Mesenchymal stem cell (in vitro differentiated cells and primary cell): ENCODE results near the gene TIMM23. TPM values are rescaled to one million over a fixed set of nuclear protein-coding genes. Genes with fewer than 3 reads are reported as not detected.

Experiments used
- DNase-seq: peaks from one replicate; pipeline ENCODE4 v3.0.0-alpha.2; 2013
- H2AFZ ChIP-seq: one replicate; pipeline ENCODE4 v1.6.1; 2013; ENCODE audit warnings: low read depth, mild to moderate bottlenecking, control low read depth, inconsistent platforms, low read length, moderate library complexity
- H2AK5ac ChIP-seq: 2 replicates; pipeline ENCODE4 v1.6.1; 2013; ENCODE audit warnings: low read length, moderate library complexity, mild to moderate bottlenecking, inconsistent platforms; ENCODE audit not compliant: severe bottlenecking
- H2BK120ac ChIP-seq: one replicate; pipeline ENCODE4 v1.6.1; 2013; ENCODE audit warnings: low read depth, mild to moderate bottlenecking, inconsistent platforms, low read length, moderate library complexity
- H2BK12ac ChIP-seq, 2 experiments: one replicate each; pipeline ENCODE4 v1.6.1; 2013; ENCODE audit warnings: inconsistent platforms in 2 of 2, low read length in 2 of 2, mild to moderate bottlenecking in 2 of 2, moderate library complexity in 2 of 2, control low read depth in 1 of 2
- H2BK15ac ChIP-seq: one replicate; pipeline ENCODE4 v1.6.1; 2013; ENCODE audit warnings: mild to moderate bottlenecking, low read depth, inconsistent platforms; ENCODE audit not compliant: poor library complexity, severe bottlenecking
- H2BK5ac ChIP-seq: 2 replicates; pipeline ENCODE4 v1.6.1; 2013; ENCODE audit warnings: low read depth, mild to moderate bottlenecking, low read length, control low read depth, inconsistent platforms; ENCODE audit not compliant: poor library complexity, severe bottlenecking
- H3K14ac ChIP-seq, 2 experiments: one replicate each; pipeline ENCODE4 v1.6.1; 2013; ENCODE audit warnings: inconsistent platforms in 2 of 2, low read length in 2 of 2, control low read depth in 1 of 2, mild to moderate bottlenecking in 1 of 2, moderate library complexity in 1 of 2
- H3K18ac ChIP-seq, 2 experiments: one replicate each; pipeline ENCODE4 v1.6.1; 2013; ENCODE audit warnings: inconsistent platforms in 2 of 2, low read length in 2 of 2, control low read depth in 1 of 2, low read depth in 1 of 2, mild to moderate bottlenecking in 1 of 2
- H3K23ac ChIP-seq, 2 experiments: one replicate each; pipeline ENCODE4 v1.6.1; 2013; ENCODE audit warnings: inconsistent platforms in 2 of 2, low read length in 2 of 2, mild to moderate bottlenecking in 2 of 2, moderate library complexity in 2 of 2, control low read depth in 1 of 2
- H3K27ac ChIP-seq: 2 replicates; pipeline ENCODE4 v1.5.1; 2013; ENCODE audit warnings: mild to moderate bottlenecking, moderate library complexity, low read length, control low read depth, inconsistent platforms; ENCODE audit not compliant: poor library complexity, severe bottlenecking
- H3K27me3 ChIP-seq, 2 experiments: 2 replicates each; pipeline versions ENCODE4 v1.6.1 to v1.7.0; 2013; ENCODE audit warnings: low read length in 2 of 2, mild to moderate bottlenecking in 2 of 2, moderate library complexity in 2 of 2, control low read depth in 1 of 2, inconsistent platforms in 1 of 2; ENCODE audit not compliant: control insufficient read depth in 1 of 2, insufficient read depth in 1 of 2
- H3K36me3 ChIP-seq, 2 experiments: 2 replicates each; pipeline versions ENCODE4 v1.6.1 to v1.7.0; 2013; ENCODE audit warnings: low read length in 2 of 2, control low read depth in 1 of 2, inconsistent platforms in 1 of 2, low read depth in 1 of 2, mild to moderate bottlenecking in 1 of 2; ENCODE audit not compliant: insufficient read depth in 2 of 2, control insufficient read depth in 1 of 2
- H3K4ac ChIP-seq, 2 experiments: one replicate each; pipeline ENCODE4 v1.6.1; 2013; ENCODE audit warnings: inconsistent platforms in 2 of 2, low read length in 2 of 2, mild to moderate bottlenecking in 2 of 2, moderate library complexity in 2 of 2, control low read depth in 1 of 2, low read depth in 1 of 2
- H3K4me1 ChIP-seq: 2 replicates; pipeline ENCODE4 v1.6.1; 2013; ENCODE audit warnings: low read depth, low read length, control low read depth; ENCODE audit not compliant: control insufficient read depth, insufficient read depth
- H3K4me2 ChIP-seq: 2 replicates; pipeline ENCODE4 v1.6.1; 2013; ENCODE audit warnings: low read length, mild to moderate bottlenecking, inconsistent platforms; ENCODE audit not compliant: poor library complexity, severe bottlenecking
- H3K4me3 ChIP-seq, 2 experiments: 2 replicates each; pipeline versions ENCODE4 v1.5.1 to v1.7.0; 2013; ENCODE audit warnings: low read length in 2 of 2, mild to moderate bottlenecking in 2 of 2, control low read depth in 1 of 2, low read depth in 1 of 2; ENCODE audit not compliant: insufficient read depth in 1 of 2
- H3K79me1 ChIP-seq: replicated peaks from 2 replicates; pipeline ENCODE4 v1.6.1; 2013; ENCODE audit warnings: mild to moderate bottlenecking, control low read depth, low read length, inconsistent platforms; ENCODE audit not compliant: poor library complexity, severe bottlenecking
- H3K9ac ChIP-seq: 2 replicates; pipeline ENCODE4 v1.7.0; 2013; ENCODE audit warnings: mild to moderate bottlenecking, low read length, moderate library complexity
- H3K9me3 ChIP-seq: 2 replicates; pipeline ENCODE4 v1.7.0; 2013; ENCODE audit warnings: mild to moderate bottlenecking, low read length; ENCODE audit not compliant: control insufficient read depth
- H4K8ac ChIP-seq: one replicate; pipeline ENCODE4 v1.6.1; 2013; ENCODE audit warnings: inconsistent platforms, mild to moderate bottlenecking, low read length, moderate library complexity
- H4K91ac ChIP-seq: one replicate; pipeline ENCODE4 v1.6.1; 2013; ENCODE audit warnings: mild to moderate bottlenecking, low read length, inconsistent platforms
- WGBS: methylation state at CpG from one replicate; pipeline ENCODE4 v1.1.7; 2013; ENCODE audit warnings: mixed read lengths; 5-methylcytosine and 5-hydroxymethylcytosine counted together
- small RNA-seq: library from polyadenylated mRNA; stranded (forward); fragments of <200 nt; extraction: miRNeasy Mini kit (QIAGEN cat#:217004); gene quantifications from one replicate; pipeline ENCODE3, GENCODE V24; 2013; ENCODE audit warnings: low read depth

Gene TIMM23

DNA sequence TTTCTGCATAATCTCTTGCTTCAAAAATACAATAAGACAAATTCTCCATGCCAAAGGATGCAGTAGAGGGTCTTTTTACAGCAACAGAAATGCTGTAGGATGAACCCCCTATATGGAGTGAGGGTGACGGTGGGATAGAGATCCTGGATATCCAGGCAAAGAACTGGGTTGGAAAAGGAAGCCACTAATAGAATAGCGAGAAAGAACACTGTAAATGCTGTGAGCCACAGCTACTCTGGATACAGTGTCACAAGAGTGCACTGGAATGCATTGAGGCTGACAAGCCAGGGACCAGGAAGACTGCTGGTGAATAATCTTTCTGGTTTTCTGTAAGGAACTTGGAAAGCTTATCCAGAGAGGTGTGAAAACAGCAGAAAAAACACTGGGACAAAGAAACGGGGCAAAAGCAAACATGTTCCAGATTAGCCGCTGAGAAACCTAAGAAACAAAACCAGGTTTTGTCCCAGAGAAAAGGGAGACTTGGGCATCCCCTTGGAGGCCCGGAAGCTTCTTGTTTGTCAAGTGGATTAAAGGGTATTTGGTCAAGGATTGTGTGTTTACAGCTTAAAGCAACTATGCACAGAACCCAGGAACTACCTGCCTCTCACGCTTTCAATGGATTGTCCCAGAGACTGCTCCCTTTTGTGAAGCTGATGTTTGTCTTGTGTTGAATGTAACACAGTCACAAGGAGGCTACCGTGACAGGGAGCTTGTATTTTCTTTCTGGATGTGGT, 79.9 kb downstream of the TIMM23 start:
- Histone ChIP-seq H3K4ac (no peak overlapping the region), H3K27ac (no peak overlapping the region), H3K18ac (no peak overlapping the region), H3K4me1 (no peaks in the 10 kb centered on the region), H3K27me3 (peaks cover 27 to 57% of the 10 kb centered on the region in 2 experiments), H3K79me1 (no peaks in the 10 kb centered on the region), H3K14ac (no peak overlapping the region), H3K4me3 (no peak overlapping the region), H3K9me3 (peaks cover 2% of the 10 kb centered on the region), H2AK5ac (no peak overlapping the region), H3K36me3 (no peaks in the 10 kb centered on the region), H3K4me2 (no peak overlapping the region), H2BK12ac (peak overlapping the region in 1 of 2 experiments; percentile 57), H3K9ac (no peak overlapping the region), H3K23ac (no peak overlapping the region), H2BK5ac (no peak overlapping the region), H4K8ac (no peak overlapping the region), H2BK15ac (no peak overlapping the region), H4K91ac (no peak overlapping the region), H2AFZ (no peak overlapping the region), H2BK120ac (no peak overlapping the region)
- 81% methylated on average over 6 of the region's 7 CpGs for WGBS
- peak; percentile 38 for DNase-seq

DNA sequence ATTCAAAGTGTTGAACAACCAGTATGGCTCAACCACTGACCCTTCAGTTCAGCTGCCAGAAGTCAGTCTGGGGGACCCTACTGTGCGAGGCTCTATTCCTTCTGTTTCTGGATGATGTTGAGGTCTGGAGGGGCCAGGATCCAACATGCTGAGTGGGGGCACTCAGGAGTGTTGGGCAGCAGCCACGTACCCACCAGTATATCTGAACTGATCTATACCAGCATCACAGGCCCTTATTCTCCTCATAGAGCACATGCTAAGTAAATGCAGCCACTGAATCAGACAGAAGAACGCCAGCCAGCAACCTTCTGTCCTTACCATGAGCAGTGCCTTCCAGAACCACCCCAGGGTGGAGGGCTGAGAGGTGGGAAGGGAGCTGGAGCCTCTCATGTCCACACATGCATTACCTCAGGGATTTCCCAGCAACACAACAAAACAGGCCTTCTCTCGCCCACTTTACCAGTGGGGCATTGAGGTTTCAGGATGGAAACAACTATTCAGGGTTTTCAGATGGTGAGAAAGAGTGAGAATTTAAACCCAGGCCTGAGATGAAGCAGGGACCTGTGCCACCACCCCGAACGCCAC, 80.6 kb downstream of the TIMM23 start:
- Histone ChIP-seq H3K14ac (peak overlapping the region in 1 of 2 experiments; percentile 41), H4K8ac (peak overlapping the region; percentile 14), H2BK15ac (no peak overlapping the region), H3K18ac (no peak overlapping the region), H2BK120ac (no peak overlapping the region), H3K36me3 (no peaks in the 10 kb centered on the region), H3K27me3 (peaks cover 20 to 50% of the 10 kb centered on the region in 2 experiments), H2BK12ac (peak overlapping the region in 1 of 2 experiments; percentile 69), H3K27ac (no peak overlapping the region), H2AK5ac (no peak overlapping the region), H2AFZ (no peak overlapping the region), H3K9me3 (peaks cover 5% of the 10 kb centered on the region), H3K4me1 (no peaks in the 10 kb centered on the region), H3K4me2 (no peak overlapping the region), H3K23ac (no peak overlapping the region), H3K9ac (no peak overlapping the region), H4K91ac (peak overlapping the region; percentile 53), H3K79me1 (no peaks in the 10 kb centered on the region), H3K4me3 (no peak overlapping the region), H2BK5ac (no peak overlapping the region), H3K4ac (no peak overlapping the region)
- WGBS, result 90% methylated on average over 4 of the region's 6 CpGs
- no peak for DNase-seq

Small RNA genes lying within 50 kb of the gene (small RNA-seq; reads per million reads assigned to genes)
- not detected for gene SNORA74C-1
